ENCODE results near the gene LIX1L. TPM values are rescaled to one million over a fixed set of nuclear protein-coding genes. Genes with fewer than 3 reads are reported as not detected.

The LIX1L gene
- total and polyA plus RNA-seq, 10 donors = 11.0 to 52.9 (median 36.3) TPM

- TF ChIP-seq CTCF (IDR thresholded peaks at IDR 0.05 in 8 of 11, conservative IDR thresholded peaks at IDR 0.05 in 3 of 11) (no peak), POLR2A (IDR thresholded peaks at IDR 0.05) (no peak), POLR2AphosphoS5 (IDR thresholded peaks at IDR 0.05) (no peak)
- intact Hi-C loops (cut with DNase I; ENCODE audit: low total_unique reads) = no loop called here
- no peaks in the 10 kb centered on the region for H3K9me3 ChIP-seq
- DNase-seq = no peak
- H3K27me3 ChIP-seq (replicated peaks in 1 of 7) = no peaks in the 10 kb centered on the region
- no peak overlapping the region for H3K27ac ChIP-seq
- H3K4me3 ChIP-seq = no peak overlapping the region
- H3K36me3 ChIP-seq = peaks cover 0 to 40% (median 0%) of the 10 kb centered on the region in 6 donors
- 97 to 99% (median 98%) methylated on average over 3 of the region's 3 CpGs for WGBS, 5 donors
- peaks cover 18 to 92% (median 53%) of the 10 kb centered on the region in 6 donors for H3K4me1 ChIP-seq
These were observed 4.9 kb downstream of the LIX1L start for GRCh38 chr1:145952903-145953302.

GRCh38 chr1:145951526-145951925, 6.3 kb downstream of the LIX1L start:
- TF ChIP-seq POLR2AphosphoS5 (IDR thresholded peaks at IDR 0.05) (no peak), CTCF (IDR thresholded peaks at IDR 0.05 in 8 of 11, conservative IDR thresholded peaks at IDR 0.05 in 3 of 11) (no peak), POLR2A (IDR thresholded peaks at IDR 0.05) (no peak)
- peaks cover 16 to 83% (median 46%) of the 10 kb centered on the region in 6 donors for H3K4me1 ChIP-seq
- H3K36me3 ChIP-seq = peaks cover 0 to 51% (median 6%) of the 10 kb centered on the region in 6 donors
- 85 to 96% (median 91%) methylated on average over 1 of the region's 1 CpG for WGBS, 5 donors
- DNase-seq = no peak
- no peak overlapping the region for H3K4me3 ChIP-seq
- intact Hi-C loops (cut with DNase I; ENCODE audit: low total_unique reads) = no loop called here
- H3K27ac ChIP-seq = no peak overlapping the region
- H3K9me3 ChIP-seq = no peaks in the 10 kb centered on the region
- H3K27me3 ChIP-seq (replicated peaks in 1 of 7) = no peaks in the 10 kb centered on the region

- intact Hi-C loops (cut with DNase I; ENCODE audit: low total_unique reads) = no loop called here
These were observed 8.6 kb downstream of the LIX1L start for GRCh38 chr1:145949219-145949618.

GRCh38 chr1:145947551-145947950, 10.3 kb downstream of the LIX1L start:
- Histone ChIP-seq H3K4me1 (peaks cover 0 to 47% (median 18%) of the 10 kb centered on the region in 6 donors), H3K9me3 (no peaks in the 10 kb centered on the region), H3K27me3 (replicated peaks in 1 of 7) (no peaks in the 10 kb centered on the region), H3K27ac (no peak overlapping the region), H3K4me3 (no peak overlapping the region), H3K36me3 (peaks cover 0 to 85% (median 15%) of the 10 kb centered on the region in 6 donors)
- no peak for DNase-seq
- intact Hi-C loops (cut with DNase I; ENCODE audit: low total_unique reads) = no loop called here
- 85 to 93% (median 89%) methylated on average over 4 of the region's 4 CpGs for WGBS, 5 donors
- TF ChIP-seq POLR2A (IDR thresholded peaks at IDR 0.05) (no peak), POLR2AphosphoS5 (IDR thresholded peaks at IDR 0.05) (no peak), CTCF (IDR thresholded peaks at IDR 0.05 in 8 of 11, conservative IDR thresholded peaks at IDR 0.05 in 3 of 11) (no peak)

More at GRCh38 chr1:145949219-145949618, 8.6 kb downstream of the LIX1L start:
- Histone ChIP-seq H3K36me3 (peaks cover 0 to 74% (median 10%) of the 10 kb centered on the region in 6 donors), H3K4me1 (peaks cover 0 to 60% (median 23%) of the 10 kb centered on the region in 6 donors), H3K27me3 (replicated peaks in 1 of 7) (no peaks in the 10 kb centered on the region), H3K27ac (no peak overlapping the region), H3K9me3 (no peaks in the 10 kb centered on the region), H3K4me3 (no peak overlapping the region)
- 87 to 97% (median 95%) methylated on average over 4 of the region's 4 CpGs for WGBS, 5 donors
- TF ChIP-seq POLR2AphosphoS5 (IDR thresholded peaks at IDR 0.05) (no peak), POLR2A (IDR thresholded peaks at IDR 0.05) (no peak), CTCF (IDR thresholded peaks at IDR 0.05 in 8 of 11, conservative IDR thresholded peaks at IDR 0.05 in 3 of 11) (no peak)
- DNase-seq = no peak

Measured in spleen (tissue), 11 donors.